SJSA1 (cell line): ENCODE measurements around the gene RAPGEF4. TPM values are rescaled to one million over a fixed set of nuclear protein-coding genes. Genes with fewer than 3 reads are reported as not detected.
A peak's percentile ranks its signal among the peaks of the same experiment; 100 is the strongest.

Experiments used
- DNase-seq, 2 experiments: peaks; one replicate each; pipeline ENCODE4 v3.0.0-alpha.2; 2015 to 2020; ENCODE audit warnings: low spot score in 2 of 2, low read depth in 1 of 2
- H3K27ac ChIP-seq: fragments of 250-450 bp; sonication (Bioruptor Pico); 2 replicates; pipeline ENCODE4 v1.5.1; 2020; ENCODE audit warnings: mild to moderate bottlenecking, moderate library complexity
- H3K27me3 ChIP-seq: fragments of 250-450 bp; sonication (Bioruptor Pico); replicated peaks from 2 replicates; pipeline ENCODE4 v1.5.1; 2020; ENCODE audit warnings: mild to moderate bottlenecking, moderate library complexity
- H3K36me3 ChIP-seq: fragments of 250-450 bp; sonication (Bioruptor Pico); 2 replicates; pipeline ENCODE4 v1.5.1; 2020; ENCODE audit warnings: mild to moderate bottlenecking
- H3K4me1 ChIP-seq: fragments of 250-450 bp; sonication (Bioruptor Pico); replicated peaks from 2 replicates; pipeline ENCODE4 v1.6.1; 2021; ENCODE audit warnings: mild to moderate bottlenecking
- H3K4me3 ChIP-seq: fragments of 250-450 bp; sonication (Bioruptor Pico); 2 replicates; pipeline ENCODE4 v1.5.1; 2020; ENCODE audit warnings: mild to moderate bottlenecking
- H3K9me3 ChIP-seq: fragments of 250-450 bp; sonication (Bioruptor Pico); replicated peaks from 2 replicates; pipeline ENCODE4 v1.5.1; 2020; ENCODE audit warnings: mild to moderate bottlenecking
- total RNA-seq: library from RNA; depleted of rRNA; stranded (reverse); fragments of >200 nt; shearing (Covaris generic); gene quantifications from 2 replicates; pipeline ENCODE4 v1.2.3, GENCODE V29; 2014

Gene RAPGEF4
- total RNA-seq, 1 experiment from 2014 or later, result 0.47 TPM

DNA sequence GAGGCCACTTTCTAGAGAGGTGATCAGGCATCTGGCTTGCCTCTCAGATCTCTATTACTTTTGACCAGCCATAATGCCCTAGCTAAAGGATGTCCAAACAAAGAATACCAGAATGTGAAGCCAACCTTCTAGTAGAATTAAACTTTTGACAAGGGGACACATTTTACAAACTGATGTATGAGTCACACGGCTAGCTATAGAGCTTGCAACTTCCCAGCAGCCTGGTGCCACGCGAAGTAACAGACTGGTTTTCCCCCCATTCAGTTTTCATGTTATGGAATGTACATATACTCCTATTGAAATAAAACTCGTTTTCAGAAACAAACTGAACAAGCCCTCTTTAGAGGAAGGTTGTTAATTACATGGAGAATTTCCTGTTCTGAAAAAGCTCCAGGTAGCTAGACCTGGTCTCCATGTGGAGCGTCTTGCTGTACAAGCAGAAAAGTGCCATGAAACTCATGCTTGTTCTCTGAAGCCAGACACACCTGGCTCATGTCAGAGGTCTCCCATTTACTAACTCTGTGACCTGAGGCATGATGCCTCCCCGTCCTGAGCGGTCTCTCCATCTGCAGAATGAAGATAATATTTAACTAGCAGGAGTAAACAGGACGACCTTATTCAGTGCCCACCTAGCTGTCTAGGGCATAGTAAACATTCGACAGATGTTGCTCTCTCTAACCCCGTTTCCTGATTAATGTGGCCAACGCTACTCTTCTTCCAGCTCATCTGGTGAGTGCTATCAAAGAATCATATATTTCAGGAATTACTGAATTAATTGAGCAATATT is 258.5 kb downstream of the RAPGEF4 start:
- no peaks in the 10 kb centered on the region for H3K36me3 ChIP-seq
- DNase-seq, result peak; percentile 64 to 69

GRCh38 chr2:172994864-172995263 is 259.2 kb downstream of the RAPGEF4 start:
- H3K36me3 ChIP-seq, result no peaks in the 10 kb centered on the region
- H3K4me1 ChIP-seq, result peaks cover 76% of the 10 kb centered on the region
- no peaks in the 10 kb centered on the region for H3K27me3 ChIP-seq
- no peaks in the 10 kb centered on the region for H3K9me3 ChIP-seq
- DNase-seq, result peak in 1 of 2 experiments; percentile 52
- H3K27ac ChIP-seq, result peak overlapping the region; percentile 93
- no peak overlapping the region for H3K4me3 ChIP-seq

More for the DNA sequence above, 258.5 kb downstream of the RAPGEF4 start:
- H3K4me1 ChIP-seq, result peaks cover 75% of the 10 kb centered on the region
- H3K9me3 ChIP-seq, result no peaks in the 10 kb centered on the region
- peak overlapping the region; percentile 93 for H3K27ac ChIP-seq
- H3K27me3 ChIP-seq, result no peaks in the 10 kb centered on the region
- H3K4me3 ChIP-seq, result no peak overlapping the region

- peaks cover 71% of the 10 kb centered on the region for H3K4me1 ChIP-seq
- peak overlapping the region; percentile 93 for H3K27ac ChIP-seq
- H3K27me3 ChIP-seq, result no peaks in the 10 kb centered on the region
- H3K9me3 ChIP-seq, result no peaks in the 10 kb centered on the region
- no peaks in the 10 kb centered on the region for H3K36me3 ChIP-seq
- DNase-seq, result peak; percentile 95 to 97
- H3K4me3 ChIP-seq, result no peak overlapping the region
Observed at GRCh38 chr2:172995323-172996244, 259.9 kb downstream of the RAPGEF4 start.

DNA sequence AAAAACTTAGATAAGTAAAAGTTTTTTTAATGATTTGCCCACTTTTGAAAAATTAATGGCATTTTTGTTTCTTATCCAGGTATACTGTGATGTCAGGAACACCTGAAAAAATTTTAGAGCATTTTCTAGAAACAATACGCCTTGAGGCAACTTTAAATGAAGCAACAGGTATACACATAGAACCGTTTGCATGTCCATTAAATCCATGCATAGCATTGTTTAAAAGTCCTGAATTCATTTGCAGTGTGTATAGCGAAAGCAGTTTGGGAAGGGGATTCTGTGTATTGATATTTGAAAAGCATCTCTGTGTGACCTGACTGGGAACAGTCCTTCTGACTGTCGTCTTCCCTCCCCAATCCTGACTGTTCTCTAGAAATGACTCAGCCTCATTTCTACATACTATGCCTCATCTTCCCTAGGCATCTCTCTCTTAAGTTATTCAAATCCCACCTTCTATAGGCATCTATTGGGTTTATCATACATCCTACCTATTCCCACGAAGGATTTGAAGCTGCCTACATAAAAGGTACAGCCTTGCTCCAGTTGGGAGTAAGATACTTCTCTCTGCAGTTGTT is 260.8 kb downstream of the RAPGEF4 start:
- DNase-seq, result no peak

DNA sequence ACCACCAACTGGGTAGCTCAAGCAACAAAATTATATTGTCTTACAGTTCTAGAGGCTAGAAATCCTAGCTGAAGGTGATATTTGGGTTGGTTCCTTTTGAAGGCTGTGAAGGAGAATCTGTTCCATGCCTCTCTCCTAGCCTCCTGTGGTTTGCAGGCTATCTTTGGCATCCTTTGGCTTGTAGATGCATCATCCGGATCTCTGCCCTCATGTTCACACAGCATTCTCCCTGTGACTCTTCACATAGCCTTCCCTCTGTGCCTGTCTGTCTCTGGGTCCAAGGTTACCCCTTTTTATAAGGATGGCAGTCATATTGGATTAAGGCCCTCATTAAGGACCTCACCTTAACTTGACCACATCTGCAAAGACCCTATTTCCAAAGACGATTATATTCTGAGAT is 261.4 kb downstream of the RAPGEF4 start:
- Histone ChIP-seq H3K27me3 (no peaks in the 10 kb centered on the region), H3K9me3 (no peaks in the 10 kb centered on the region), H3K27ac (peak overlapping the region; percentile 93), H3K4me1 (peaks cover 59% of the 10 kb centered on the region), H3K36me3 (no peaks in the 10 kb centered on the region), H3K4me3 (no peak overlapping the region)
- peak in 1 of 2 experiments; percentile 21 for DNase-seq

More for the DNA sequence above, 260.8 kb downstream of the RAPGEF4 start:
- H3K9me3 ChIP-seq, result no peaks in the 10 kb centered on the region
- no peaks in the 10 kb centered on the region for H3K36me3 ChIP-seq
- no peaks in the 10 kb centered on the region for H3K27me3 ChIP-seq
- H3K4me3 ChIP-seq, result no peak overlapping the region
- peaks cover 62% of the 10 kb centered on the region for H3K4me1 ChIP-seq
- H3K27ac ChIP-seq, result peak overlapping the region; percentile 93

- H3K9me3 ChIP-seq, result no peaks in the 10 kb centered on the region
- peak in 1 of 2 experiments; percentile 22 for DNase-seq
Observed at GRCh38 chr2:172998547-172999272, 263.1 kb downstream of the RAPGEF4 start.

DNA sequence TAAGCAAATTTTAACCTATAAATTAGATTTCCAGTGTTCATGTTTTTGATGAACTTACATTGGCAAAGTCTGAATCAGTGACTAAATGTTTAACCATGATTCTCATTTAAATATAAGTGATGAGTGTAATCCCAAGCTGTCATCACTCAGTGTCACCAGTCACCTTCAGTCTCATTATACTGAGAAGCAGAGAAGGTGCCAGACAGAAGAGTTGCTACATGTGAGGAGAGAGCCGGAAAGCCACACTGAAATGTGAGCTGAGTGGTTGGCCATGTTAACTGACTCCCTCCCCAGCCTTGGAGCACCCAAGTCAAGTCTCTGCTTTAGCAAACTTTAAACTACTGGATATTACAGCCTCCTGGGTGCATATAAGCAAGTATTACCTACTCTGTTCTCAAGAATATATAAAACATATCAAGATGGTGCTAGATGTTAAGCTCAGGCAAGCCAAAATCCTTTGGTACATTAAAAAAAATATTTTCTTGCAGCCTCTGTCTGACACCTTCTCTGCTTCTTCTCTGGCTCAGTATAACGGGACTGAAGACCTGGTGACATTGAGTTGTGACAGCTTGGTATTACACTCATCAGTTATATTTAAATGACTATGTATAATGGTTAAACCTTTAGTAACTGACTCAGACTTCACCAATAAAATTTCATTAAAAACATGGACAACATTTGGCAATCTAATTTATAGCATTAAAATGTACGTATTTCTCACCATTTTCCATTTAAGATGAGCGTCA is 264.2 kb downstream of the RAPGEF4 start:
- Histone ChIP-seq H3K4me3 (no peak overlapping the region), H3K9me3 (no peaks in the 10 kb centered on the region), H3K4me1 (peaks cover 37% of the 10 kb centered on the region), H3K27ac (no peak overlapping the region), H3K36me3 (no peaks in the 10 kb centered on the region), H3K27me3 (no peaks in the 10 kb centered on the region)
- DNase-seq, result no peak

More at GRCh38 chr2:172998547-172999272, 263.1 kb downstream of the RAPGEF4 start:
- H3K36me3 ChIP-seq, result no peaks in the 10 kb centered on the region
- peaks cover 48% of the 10 kb centered on the region for H3K4me1 ChIP-seq
- H3K27ac ChIP-seq, result no peak overlapping the region
- H3K27me3 ChIP-seq, result no peaks in the 10 kb centered on the region
- H3K4me3 ChIP-seq, result no peak overlapping the region

DNA sequence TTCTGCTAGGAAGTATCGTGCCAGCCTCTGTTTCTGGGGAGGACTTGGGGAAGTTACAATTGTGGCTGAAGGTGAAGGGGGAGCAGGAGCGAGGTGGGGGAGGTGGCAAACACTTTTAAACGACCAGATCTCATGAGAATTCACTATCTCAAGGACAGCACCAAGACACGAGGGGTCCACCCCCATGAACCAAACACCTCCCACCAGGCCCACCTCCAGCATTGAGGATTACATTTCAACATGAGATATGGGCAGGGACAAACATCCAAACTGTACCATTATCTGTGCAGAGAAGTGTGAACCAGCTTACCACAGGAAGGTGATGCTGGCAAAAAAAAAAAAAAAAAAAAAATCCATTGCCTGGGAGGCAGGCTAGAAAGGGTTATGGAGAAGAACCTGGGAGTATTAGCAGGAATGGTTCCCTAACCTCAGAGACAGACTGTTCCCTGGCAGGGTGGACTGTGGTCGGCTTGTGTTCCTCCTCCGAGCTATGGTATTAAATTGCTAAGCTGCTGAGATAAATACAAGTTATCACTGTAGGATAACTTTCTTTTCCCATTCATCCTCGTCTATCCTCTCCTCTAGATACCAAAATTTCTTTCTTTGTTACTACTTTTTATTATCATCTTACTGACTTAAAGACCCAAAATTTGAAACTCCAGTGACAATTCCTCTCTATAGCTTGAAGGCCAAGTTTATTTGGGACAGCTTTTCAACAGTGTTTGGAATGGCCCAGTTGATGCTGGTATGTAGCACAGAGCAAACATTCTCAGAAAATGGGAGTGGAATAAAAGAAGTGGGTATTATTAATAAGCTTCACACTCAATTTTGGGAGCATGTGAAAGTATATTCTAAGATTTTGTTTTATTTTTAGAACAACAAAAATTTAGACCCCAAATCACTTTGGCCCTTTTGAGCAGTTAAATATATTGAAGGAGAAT is 266.3 kb downstream of the RAPGEF4 start:
- peaks cover 20% of the 10 kb centered on the region for H3K4me1 ChIP-seq
- no peaks in the 10 kb centered on the region for H3K9me3 ChIP-seq
- no peaks in the 10 kb centered on the region for H3K27me3 ChIP-seq
- DNase-seq, result no peak
- no peak overlapping the region for H3K4me3 ChIP-seq
- no peaks in the 10 kb centered on the region for H3K36me3 ChIP-seq
- H3K27ac ChIP-seq, result no peak overlapping the region

GRCh38 chr2:173002751-173003541 is 267.3 kb downstream of the RAPGEF4 start:
- H3K36me3 ChIP-seq, result no peaks in the 10 kb centered on the region
- H3K27ac ChIP-seq, result no peak overlapping the region
- H3K4me1 ChIP-seq, result peaks cover 13% of the 10 kb centered on the region
- H3K27me3 ChIP-seq, result no peaks in the 10 kb centered on the region
- no peak for DNase-seq
- H3K4me3 ChIP-seq, result no peak overlapping the region
- no peaks in the 10 kb centered on the region for H3K9me3 ChIP-seq

- Histone ChIP-seq H3K27ac (no peak overlapping the region), H3K4me1 (0 out of 2 replicates have a peak, but pooled peaks cover 6% of the 10 kb centered on the region), H3K36me3 (no peaks in the 10 kb centered on the region), H3K27me3 (no peaks in the 10 kb centered on the region), H3K4me3 (no peak overlapping the region), H3K9me3 (no peaks in the 10 kb centered on the region)
- DNase-seq, result no peak
Observed at GRCh38 chr2:173008786-173009185, 273.1 kb downstream of the RAPGEF4 start.

GRCh38 chr2:173010233-173010632 is 274.6 kb downstream of the RAPGEF4 start:
- H3K4me1 ChIP-seq, result 0 out of 2 replicates have a peak, but pooled peaks cover 6% of the 10 kb centered on the region
- H3K27me3 ChIP-seq, result no peaks in the 10 kb centered on the region
- no peaks in the 10 kb centered on the region for H3K9me3 ChIP-seq
- no peak overlapping the region for H3K4me3 ChIP-seq
- no peak overlapping the region for H3K27ac ChIP-seq
- H3K36me3 ChIP-seq, result no peaks in the 10 kb centered on the region
- no peak for DNase-seq
